HepG2 (cell line): ENCODE results near the gene FANCD2. TPM values are rescaled to one million over a fixed set of nuclear protein-coding genes. Genes with fewer than 3 reads are reported as not detected.
A peak's percentile ranks its signal among the peaks of the same experiment; 100 is the strongest.

ENCODE experiments used
- ARNTL ChIP-seq: sonication (generic); formaldehyde crosslinking; IDR thresholded peaks from 2 replicates; pipeline ENCODE4 v1.4.0; 2020; ENCODE audit warnings: mild to moderate bottlenecking, missing genetic modification reagents
- ESRRA ChIP-seq: sonication (generic); formaldehyde crosslinking; IDR thresholded peaks from 2 replicates; pipeline ENCODE4 v1.5.1; 2020; ENCODE audit warnings: mild to moderate bottlenecking, low read depth, missing genetic modification reagents
- FOXA3 ChIP-seq: IDR thresholded peaks from 2 replicates; pipeline ENCODE4 v1.6.1; 2016; ENCODE audit warnings: missing genetic modification reagents, missing compliant biosample characterization
- GTF2F1 ChIP-seq: fragments of 150-350 bp; IDR thresholded peaks from 2 replicates; pipeline ENCODE4 v1.6.1; 2014; ENCODE audit warnings: low read length
- NPAS2 ChIP-seq: sonication (generic); formaldehyde crosslinking; IDR thresholded peaks from 2 replicates; pipeline ENCODE4 v1.8.0; 2022; ENCODE audit warnings: mild to moderate bottlenecking, missing genetic modification reagents, borderline replicate concordance
- PCBP2 ChIP-seq: fragments of 200-400 bp; formaldehyde crosslinking; optimal IDR thresholded peaks from 2 replicates; pipeline ENCODE3; 2018; ENCODE audit warnings: low read length, low read depth; ENCODE audit not compliant: poor library complexity, severe bottlenecking
- PHF20 ChIP-seq: sonication (generic); formaldehyde crosslinking; IDR thresholded peaks from 2 replicates; pipeline ENCODE4 v1.5.0; 2020; ENCODE audit warnings: mild to moderate bottlenecking, missing genetic modification reagents
- SMAD3 ChIP-seq: sonication (generic); formaldehyde crosslinking; IDR thresholded peaks from 2 replicates; pipeline ENCODE4 v1.4.0; 2020; ENCODE audit warnings: missing genetic modification reagents
- SMYD3 ChIP-seq: sonication (generic); formaldehyde crosslinking; IDR thresholded peaks from 2 replicates; pipeline ENCODE4 v1.8.1; 2023; ENCODE audit warnings: mild to moderate bottlenecking, missing genetic modification reagents
- STAG1 ChIP-seq: sonication (generic); formaldehyde crosslinking; IDR thresholded peaks from 2 replicates; pipeline ENCODE4 v1.4.0; 2020; ENCODE audit warnings: missing genetic modification reagents
- U2AF1 ChIP-seq: fragments of 200-400 bp; formaldehyde crosslinking; optimal IDR thresholded peaks from 2 replicates; pipeline ENCODE3; 2017; ENCODE audit warnings: mild to moderate bottlenecking, low read depth, low read length
- ZNF556 ChIP-seq: sonication (generic); formaldehyde crosslinking; IDR thresholded peaks from 2 replicates; pipeline ENCODE4 v1.4.0; 2020; ENCODE audit warnings: mild to moderate bottlenecking, missing genetic modification reagents, borderline replicate concordance
- ZNF788 ChIP-seq: sonication (generic); formaldehyde crosslinking; IDR thresholded peaks from 2 replicates; pipeline ENCODE4 v1.5.0; 2020; ENCODE audit warnings: mild to moderate bottlenecking, missing genetic modification reagents, borderline replicate concordance
- polyA plus RNA-seq, 8 experiments: library from polyadenylated mRNA; depleted of rRNA in 3 of 8; stranded (reverse) in 7 of 8; unstranded in 1 of 8; fragments of >200 nt; fragmentation: Illumina TruSeq in 4 of 8; extraction: Trizol in 4 of 8; gene quantifications; 2 replicates each; pipeline versions ENCODE4 v1.2.1 to v1.2.3, GENCODE V29; 2011 to 2016; ENCODE audit warnings: low read depth in 4 of 8, missing spikeins in 1 of 8, mixed read lengths in 1 of 8; ENCODE audit not compliant: insufficient read depth in 1 of 8
- total RNA-seq, 5 experiments: library from RNA; depleted of rRNA; stranded (reverse); fragments of >200 nt; fragmentation: Illumina TruSeq; extraction: Trizol; gene quantifications; 2 replicates each; pipeline ENCODE4 v1.2.3, GENCODE V29; 2016; ENCODE audit warnings: low read depth in 1 of 5
- TF ChIP-seq, protein P1 (sequence below): sonication (generic); formaldehyde crosslinking; IDR thresholded peaks from 2 replicates; pipeline ENCODE4 v1.4.0; 2020; ENCODE audit warnings: mild to moderate bottlenecking, missing genetic modification reagents, borderline replicate concordance
- TF ChIP-seq, protein P2 (sequence below): sonication (generic); formaldehyde crosslinking; IDR thresholded peaks from 2 replicates; pipeline ENCODE4 v1.5.1; 2020; ENCODE audit warnings: mild to moderate bottlenecking, missing genetic modification reagents, borderline replicate concordance
- TF ChIP-seq, protein P3 (sequence below): sonication (generic); formaldehyde crosslinking; IDR thresholded peaks from 2 replicates; pipeline ENCODE4 v1.4.0; 2020; ENCODE audit warnings: mild to moderate bottlenecking, low read depth, missing genetic modification reagents
- TF ChIP-seq, protein P4 (sequence below): sonication (generic); formaldehyde crosslinking; IDR thresholded peaks from 2 replicates; pipeline ENCODE4 v1.5.0; 2020; ENCODE audit warnings: mild to moderate bottlenecking, missing genetic modification reagents

The FANCD2 gene
- total and polyA plus RNA-seq, 2 of the 13 experiments (the other 11 are each of a cell fraction or from before 2014, with no cell fraction given), result 10.1 to 42.0 TPM

DNA sequence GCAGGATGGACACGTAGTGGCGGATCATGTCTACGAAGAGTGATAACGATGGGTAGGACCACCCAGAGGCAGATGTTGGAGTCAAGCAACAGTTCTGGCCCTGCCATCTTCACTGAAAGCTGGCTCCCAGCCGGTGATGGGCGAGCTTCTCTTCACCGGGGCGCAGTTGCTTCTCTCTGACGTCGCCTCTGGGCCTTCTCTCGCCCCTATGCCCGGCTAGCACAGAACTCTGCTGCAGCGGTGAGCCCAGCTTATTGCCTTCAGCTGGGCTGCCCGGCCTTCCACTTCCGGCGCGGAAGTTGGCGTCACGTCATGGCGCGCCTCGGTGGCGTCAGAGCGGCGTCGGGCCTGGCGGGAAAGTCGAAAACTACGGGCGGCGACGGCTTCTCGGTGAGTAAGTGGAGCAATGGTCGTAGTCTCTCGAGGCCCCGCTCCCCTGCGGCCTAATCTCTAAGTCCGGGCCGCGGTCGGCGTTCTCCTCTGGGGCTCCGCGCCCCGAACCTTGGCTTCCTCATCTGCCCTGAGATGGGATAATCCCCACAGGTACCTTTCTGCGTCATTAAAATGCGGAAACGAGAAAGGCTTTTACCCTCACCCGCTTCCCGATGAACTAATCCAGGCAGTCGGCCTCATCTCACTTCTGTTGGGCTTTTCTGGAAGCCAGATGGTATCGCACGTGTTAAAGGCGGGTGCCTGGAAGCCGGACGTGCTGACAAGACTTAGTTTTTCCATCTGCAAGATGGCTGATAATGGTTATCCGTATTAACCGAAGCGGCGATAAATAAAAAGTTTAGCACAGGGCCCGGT, at the start of gene FANCD2 (continued):
- TF ChIP-seq, protein P1, sequence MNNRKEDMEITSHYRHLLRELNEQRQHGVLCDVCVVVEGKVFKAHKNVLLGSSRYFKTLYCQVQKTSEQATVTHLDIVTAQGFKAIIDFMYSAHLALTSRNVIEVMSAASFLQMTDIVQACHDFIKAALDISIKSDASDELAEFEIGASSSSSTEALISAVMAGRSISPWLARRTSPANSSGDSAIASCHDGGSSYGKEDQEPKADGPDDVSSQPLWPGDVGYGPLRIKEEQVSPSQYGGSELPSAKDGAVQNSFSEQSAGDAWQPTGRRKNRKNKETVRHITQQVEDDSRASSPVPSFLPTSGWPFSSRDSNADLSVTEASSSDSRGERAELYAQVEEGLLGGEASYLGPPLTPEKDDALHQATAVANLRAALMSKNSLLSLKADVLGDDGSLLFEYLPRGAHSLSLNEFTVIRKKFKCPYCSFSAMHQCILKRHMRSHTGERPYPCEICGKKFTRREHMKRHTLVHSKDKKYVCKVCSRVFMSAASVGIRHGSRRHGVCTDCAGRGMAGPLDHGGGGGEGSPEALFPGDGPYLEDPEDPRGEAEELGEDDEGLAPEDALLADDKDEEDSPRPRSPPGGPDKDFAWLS (CRISPR knock-in tag), result no peak
- TF ChIP-seq PHF20, result peak; percentile 100
- TF ChIP-seq NPAS2 (CRISPR knock-in tag), result no peak
- TF ChIP-seq, protein P2, sequence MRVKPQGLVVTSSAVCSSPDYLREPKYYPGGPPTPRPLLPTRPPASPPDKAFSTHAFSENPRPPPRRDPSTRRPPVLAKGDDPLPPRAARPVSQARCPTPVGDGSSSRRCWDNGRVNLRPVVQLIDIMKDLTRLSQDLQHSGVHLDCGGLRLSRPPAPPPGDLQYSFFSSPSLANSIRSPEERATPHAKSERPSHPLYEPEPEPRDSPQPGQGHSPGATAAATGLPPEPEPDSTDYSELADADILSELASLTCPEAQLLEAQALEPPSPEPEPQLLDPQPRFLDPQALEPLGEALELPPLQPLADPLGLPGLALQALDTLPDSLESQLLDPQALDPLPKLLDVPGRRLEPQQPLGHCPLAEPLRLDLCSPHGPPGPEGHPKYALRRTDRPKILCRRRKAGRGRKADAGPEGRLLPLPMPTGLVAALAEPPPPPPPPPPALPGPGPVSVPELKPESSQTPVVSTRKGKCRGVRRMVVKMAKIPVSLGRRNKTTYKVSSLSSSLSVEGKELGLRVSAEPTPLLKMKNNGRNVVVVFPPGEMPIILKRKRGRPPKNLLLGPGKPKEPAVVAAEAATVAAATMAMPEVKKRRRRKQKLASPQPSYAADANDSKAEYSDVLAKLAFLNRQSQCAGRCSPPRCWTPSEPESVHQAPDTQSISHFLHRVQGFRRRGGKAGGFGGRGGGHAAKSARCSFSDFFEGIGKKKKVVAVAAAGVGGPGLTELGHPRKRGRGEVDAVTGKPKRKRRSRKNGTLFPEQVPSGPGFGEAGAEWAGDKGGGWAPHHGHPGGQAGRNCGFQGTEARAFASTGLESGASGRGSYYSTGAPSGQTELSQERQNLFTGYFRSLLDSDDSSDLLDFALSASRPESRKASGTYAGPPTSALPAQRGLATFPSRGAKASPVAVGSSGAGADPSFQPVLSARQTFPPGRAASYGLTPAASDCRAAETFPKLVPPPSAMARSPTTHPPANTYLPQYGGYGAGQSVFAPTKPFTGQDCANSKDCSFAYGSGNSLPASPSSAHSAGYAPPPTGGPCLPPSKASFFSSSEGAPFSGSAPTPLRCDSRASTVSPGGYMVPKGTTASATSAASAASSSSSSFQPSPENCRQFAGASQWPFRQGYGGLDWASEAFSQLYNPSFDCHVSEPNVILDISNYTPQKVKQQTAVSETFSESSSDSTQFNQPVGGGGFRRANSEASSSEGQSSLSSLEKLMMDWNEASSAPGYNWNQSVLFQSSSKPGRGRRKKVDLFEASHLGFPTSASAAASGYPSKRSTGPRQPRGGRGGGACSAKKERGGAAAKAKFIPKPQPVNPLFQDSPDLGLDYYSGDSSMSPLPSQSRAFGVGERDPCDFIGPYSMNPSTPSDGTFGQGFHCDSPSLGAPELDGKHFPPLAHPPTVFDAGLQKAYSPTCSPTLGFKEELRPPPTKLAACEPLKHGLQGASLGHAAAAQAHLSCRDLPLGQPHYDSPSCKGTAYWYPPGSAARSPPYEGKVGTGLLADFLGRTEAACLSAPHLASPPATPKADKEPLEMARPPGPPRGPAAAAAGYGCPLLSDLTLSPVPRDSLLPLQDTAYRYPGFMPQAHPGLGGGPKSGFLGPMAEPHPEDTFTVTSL (CRISPR knock-in tag), result no peak
- no peak for TF ChIP-seq GTF2F1
- TF ChIP-seq SMAD3, result peak; percentile 88
- no peak for TF ChIP-seq PCBP2
- TF ChIP-seq ESRRA (CRISPR knock-in tag), result peak; percentile 88; the same call in 1 of the 2 replicates
- TF ChIP-seq, protein P3, sequence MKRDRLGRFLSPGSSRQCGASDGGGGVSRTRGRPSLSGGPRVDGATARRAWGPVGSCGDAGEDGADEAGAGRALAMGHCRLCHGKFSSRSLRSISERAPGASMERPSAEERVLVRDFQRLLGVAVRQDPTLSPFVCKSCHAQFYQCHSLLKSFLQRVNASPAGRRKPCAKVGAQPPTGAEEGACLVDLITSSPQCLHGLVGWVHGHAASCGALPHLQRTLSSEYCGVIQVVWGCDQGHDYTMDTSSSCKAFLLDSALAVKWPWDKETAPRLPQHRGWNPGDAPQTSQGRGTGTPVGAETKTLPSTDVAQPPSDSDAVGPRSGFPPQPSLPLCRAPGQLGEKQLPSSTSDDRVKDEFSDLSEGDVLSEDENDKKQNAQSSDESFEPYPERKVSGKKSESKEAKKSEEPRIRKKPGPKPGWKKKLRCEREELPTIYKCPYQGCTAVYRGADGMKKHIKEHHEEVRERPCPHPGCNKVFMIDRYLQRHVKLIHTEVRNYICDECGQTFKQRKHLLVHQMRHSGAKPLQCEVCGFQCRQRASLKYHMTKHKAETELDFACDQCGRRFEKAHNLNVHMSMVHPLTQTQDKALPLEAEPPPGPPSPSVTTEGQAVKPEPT (CRISPR knock-in tag), result no peak
- peak; percentile 94 for TF ChIP-seq SMYD3 (CRISPR knock-in tag)
- peak; percentile 96 for TF ChIP-seq ZNF788 (CRISPR knock-in tag)
- TF ChIP-seq U2AF1, result peak; percentile 82
- TF ChIP-seq, protein P4, sequence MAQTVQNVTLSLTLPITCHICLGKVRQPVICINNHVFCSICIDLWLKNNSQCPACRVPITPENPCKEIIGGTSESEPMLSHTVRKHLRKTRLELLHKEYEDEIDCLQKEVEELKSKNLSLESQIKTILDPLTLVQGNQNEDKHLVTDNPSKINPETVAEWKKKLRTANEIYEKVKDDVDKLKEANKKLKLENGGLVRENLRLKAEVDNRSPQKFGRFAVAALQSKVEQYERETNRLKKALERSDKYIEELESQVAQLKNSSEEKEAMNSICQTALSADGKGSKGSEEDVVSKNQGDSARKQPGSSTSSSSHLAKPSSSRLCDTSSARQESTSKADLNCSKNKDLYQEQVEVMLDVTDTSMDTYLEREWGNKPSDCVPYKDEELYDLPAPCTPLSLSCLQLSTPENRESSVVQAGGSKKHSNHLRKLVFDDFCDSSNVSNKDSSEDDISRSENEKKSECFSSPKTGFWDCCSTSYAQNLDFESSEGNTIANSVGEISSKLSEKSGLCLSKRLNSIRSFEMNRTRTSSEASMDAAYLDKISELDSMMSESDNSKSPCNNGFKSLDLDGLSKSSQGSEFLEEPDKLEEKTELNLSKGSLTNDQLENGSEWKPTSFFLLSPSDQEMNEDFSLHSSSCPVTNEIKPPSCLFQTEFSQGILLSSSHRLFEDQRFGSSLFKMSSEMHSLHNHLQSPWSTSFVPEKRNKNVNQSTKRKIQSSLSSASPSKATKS (CRISPR knock-in tag), result peak; percentile 79; the same call in 1 of the 2 replicates
- TF ChIP-seq ARNTL (CRISPR knock-in tag), result peak; percentile 52; the same call in 1 of the 2 replicates
- TF ChIP-seq STAG1, result peak; percentile 31
- peak; percentile 81 for TF ChIP-seq FOXA3 (CRISPR knock-in tag)
- peak; percentile 98 for TF ChIP-seq ZNF556 (CRISPR knock-in tag)
